Mesothelial cell of epicardium (in vitro differentiated cells): Measurements from ENCODE around the gene EXOC6. TPM values are rescaled to one million over a fixed set of nuclear protein-coding genes. Genes with fewer than 3 reads are reported as not detected.
A peak's percentile ranks its signal among the peaks of the same experiment; 100 is the strongest.

Source experiments
- DNase-seq, 2 experiments: peaks; one replicate each; pipeline ENCODE4 v3.0.0; 2021; ENCODE audit warnings: low spot score in 2 of 2; ENCODE audit not compliant: unreplicated experiment in 2 of 2
- H3K27ac Mint-ChIP-seq: 2 replicates; pipeline ENCODE4 v1.8.0; 2021; ENCODE audit warnings: mixed read lengths
- H3K27me3 Mint-ChIP-seq: 2 replicates; pipeline ENCODE4 v1.8.0; 2021; ENCODE audit warnings: low read depth, mixed read lengths
- H3K36me3 Mint-ChIP-seq: 2 replicates; pipeline ENCODE4 v1.8.0; 2021; ENCODE audit warnings: mixed read lengths
- H3K4me1 Mint-ChIP-seq: 2 replicates; pipeline ENCODE4 v1.8.0; 2021; ENCODE audit warnings: mixed read lengths
- H3K4me3 Mint-ChIP-seq: 2 replicates; pipeline ENCODE4 v1.8.0; 2021; ENCODE audit warnings: mild to moderate bottlenecking, moderate library complexity, mixed read lengths
- H3K9me3 Mint-ChIP-seq: 2 replicates; pipeline ENCODE4 v1.8.0; 2021; ENCODE audit warnings: mixed read lengths
- CTCF ChIP-seq: fragments of 200-600 bp; sonication (generic); IDR thresholded peaks from one replicate; pipeline ENCODE4 v1.5.0; 2021; ENCODE audit warnings: antibody characterized with exemption; ENCODE audit not compliant: unreplicated experiment
- total RNA-seq: library from RNA; stranded (reverse); gene quantifications from 3 replicates; pipeline ENCODE4 v1.2.1, GENCODE V29; 2021

The EXOC6 gene
- total RNA-seq, 1 donor from 2014 or later = 11.6 TPM

- Mint-ChIP-seq H3K4me1 (peaks cover 67% of the 10 kb centered on the region), H3K9me3 (no peaks in the 10 kb centered on the region), H3K36me3 (no peaks in the 10 kb centered on the region), H3K27me3 (peaks cover 53% of the 10 kb centered on the region), H3K4me3 (peak overlapping the region; percentile 96), H3K27ac (peak overlapping the region; percentile 92)
- no peak for TF ChIP-seq CTCF
- no peak for DNase-seq
Observed at GRCh38 chr10:93074597-93075368, 226.5 kb downstream of the EXOC6 start.

GRCh38 chr10:93075369-93076221 is 227.3 kb downstream of the EXOC6 start:
- H3K4me1 Mint-ChIP-seq = peaks cover 74% of the 10 kb centered on the region
- peak overlapping the region; percentile 91 for H3K27ac Mint-ChIP-seq
- peaks cover 45% of the 10 kb centered on the region for H3K27me3 Mint-ChIP-seq
- H3K36me3 Mint-ChIP-seq = no peaks in the 10 kb centered on the region
- peak overlapping the region; percentile 96 for H3K4me3 Mint-ChIP-seq
- DNase-seq = no peak
- TF ChIP-seq CTCF = no peak
- H3K9me3 Mint-ChIP-seq = no peaks in the 10 kb centered on the region

- H3K27ac Mint-ChIP-seq = peak overlapping the region; percentile 82
- peaks cover 34% of the 10 kb centered on the region for H3K27me3 Mint-ChIP-seq
- no peaks in the 10 kb centered on the region for H3K36me3 Mint-ChIP-seq
- H3K4me3 Mint-ChIP-seq = peak overlapping the region; percentile 96
- H3K4me1 Mint-ChIP-seq = peaks cover 74% of the 10 kb centered on the region
- DNase-seq = no peak
- no peak for TF ChIP-seq CTCF
- H3K9me3 Mint-ChIP-seq = no peaks in the 10 kb centered on the region
Observed at GRCh38 chr10:93076871-93077270, 228.6 kb downstream of the EXOC6 start.

GRCh38 chr10:93077860-93078337 is 229.6 kb downstream of the EXOC6 start:
- H3K27me3 Mint-ChIP-seq = peaks cover 24% of the 10 kb centered on the region
- TF ChIP-seq CTCF = no peak
- DNase-seq = no peak
- no peaks in the 10 kb centered on the region for H3K36me3 Mint-ChIP-seq
- peak overlapping the region; percentile 47 for H3K4me3 Mint-ChIP-seq
- peaks cover 67% of the 10 kb centered on the region for H3K4me1 Mint-ChIP-seq
- no peaks in the 10 kb centered on the region for H3K9me3 Mint-ChIP-seq
- peak overlapping the region; percentile 78 for H3K27ac Mint-ChIP-seq

GRCh38 chr10:93079663-93080349 is 231.5 kb downstream of the EXOC6 start:
- Mint-ChIP-seq H3K4me3 (peak overlapping the region; percentile 53), H3K27ac (peak overlapping the region; percentile 97), H3K9me3 (no peaks in the 10 kb centered on the region), H3K27me3 (peaks cover 12% of the 10 kb centered on the region), H3K4me1 (peaks cover 58% of the 10 kb centered on the region), H3K36me3 (no peaks in the 10 kb centered on the region)
- no peak for DNase-seq
- TF ChIP-seq CTCF = no peak
